Hepatocyte (in vitro differentiated cells): ENCODE results near the gene UBTD2. TPM values are rescaled to one million over a fixed set of nuclear protein-coding genes. Genes with fewer than 3 reads are reported as not detected.

Source experiments
- DNase-seq: peaks from one replicate; pipeline ENCODE4 v3.0.0-alpha.2; 2016; ENCODE audit warnings: low spot score
- H2AFZ ChIP-seq: fragments of 200-600 bp; sonication (generic); 2 replicates; pipeline ENCODE4 v1.6.0; 2016; ENCODE audit warnings: antibody characterized with exemption, mild to moderate bottlenecking
- H3K27ac ChIP-seq: fragments of 200-600 bp; sonication (generic); 2 replicates; pipeline ENCODE4 v1.5.1; 2016; ENCODE audit warnings: mild to moderate bottlenecking
- H3K27me3 ChIP-seq: fragments of 200-600 bp; sonication (generic); 2 replicates; pipeline ENCODE4 v1.6.1; 2016
- H3K36me3 ChIP-seq: fragments of 200-600 bp; sonication (generic); replicated peaks from 2 replicates; pipeline ENCODE4 v1.5.1; 2016; ENCODE audit warnings: low read depth; ENCODE audit not compliant: insufficient read depth
- H3K4me1 ChIP-seq: fragments of 200-600 bp; sonication (generic); 2 replicates; pipeline ENCODE4 v1.5.1; 2016; ENCODE audit warnings: mild to moderate bottlenecking, moderate library complexity; ENCODE audit not compliant: insufficient read depth
- H3K4me2 ChIP-seq: fragments of 200-600 bp; sonication (generic); 2 replicates; pipeline ENCODE4 v1.6.0; 2016
- H3K4me3 ChIP-seq: fragments of 200-600 bp; sonication (generic); 2 replicates; pipeline ENCODE4 v1.5.1; 2016; ENCODE audit warnings: mild to moderate bottlenecking
- H3K79me2 ChIP-seq: fragments of 200-600 bp; sonication (generic); 2 replicates; pipeline ENCODE4 v1.6.0; 2017; ENCODE audit warnings: mild to moderate bottlenecking
- H3K9me2 ChIP-seq: fragments of 200-600 bp; sonication (generic); replicated peaks from 2 replicates; pipeline ENCODE4 v1.6.0; 2017; ENCODE audit warnings: mild to moderate bottlenecking; ENCODE audit not compliant: insufficient read depth
- H3K9me3 ChIP-seq: fragments of 200-600 bp; sonication (generic); 2 replicates; pipeline ENCODE4 v1.5.1; 2016; ENCODE audit warnings: low read depth, mild to moderate bottlenecking
- H4K20me1 ChIP-seq: fragments of 200-600 bp; sonication (generic); 2 replicates; pipeline ENCODE4 v1.6.0; 2016; ENCODE audit warnings: mild to moderate bottlenecking; ENCODE audit not compliant: insufficient read depth, poor library complexity, severe bottlenecking
- EZH2 ChIP-seq: fragments of 200-600 bp; sonication (generic); IDR thresholded peaks from 2 replicates; pipeline ENCODE4 v1.6.1; 2016; ENCODE audit warnings: antibody characterized with exemption, mild to moderate bottlenecking, borderline replicate concordance
- EZH2phosphoT487 ChIP-seq: fragments of 200-600 bp; sonication (generic); IDR thresholded peaks from one replicate; pipeline ENCODE4 v1.6.1; 2018; ENCODE audit warnings: antibody characterized with exemption, mild to moderate bottlenecking, low read depth, moderate library complexity; ENCODE audit not compliant: unreplicated experiment, severe bottlenecking
- WGBS: methylation state at CpG from one replicate; pipeline ENCODE4 v1.1.6; 2016; ENCODE audit warnings: low lambda C conversion rate; ENCODE audit errors: missing lambda C conversion rate; 5-methylcytosine and 5-hydroxymethylcytosine counted together
- polyA plus RNA-seq: library from polyadenylated mRNA; unstranded; fragments of >200 nt; fragmentation: Nextera tagmentation; extraction: Ambion mirVana; gene quantifications from 2 replicates; pipeline ENCODE4 v1.2.1, GENCODE V29; 2016
- small RNA-seq: library from RNA; depleted of rRNA; stranded (forward); fragments of <200 nt; gene quantifications from one replicate; pipeline ENCODE3, GENCODE V24; 2014
- total RNA-seq: library from RNA; depleted of rRNA; stranded (reverse); fragments of >200 nt; gene quantifications from 2 replicates; pipeline ENCODE4 v1.2.3, GENCODE V29; 2014
- TF ChIP-seq, protein P1 (sequence below): fragments of 200-600 bp; sonication (generic); IDR thresholded peaks from 2 replicates; pipeline ENCODE4 v1.5.1; 2016; ENCODE audit warnings: antibody characterized with exemption, mild to moderate bottlenecking; ENCODE audit not compliant: poor library complexity

UBTD2 gene
- total and polyA plus RNA-seq, 2 experiments from 2014 or later = 27.4 to 51.7 TPM

DNA sequence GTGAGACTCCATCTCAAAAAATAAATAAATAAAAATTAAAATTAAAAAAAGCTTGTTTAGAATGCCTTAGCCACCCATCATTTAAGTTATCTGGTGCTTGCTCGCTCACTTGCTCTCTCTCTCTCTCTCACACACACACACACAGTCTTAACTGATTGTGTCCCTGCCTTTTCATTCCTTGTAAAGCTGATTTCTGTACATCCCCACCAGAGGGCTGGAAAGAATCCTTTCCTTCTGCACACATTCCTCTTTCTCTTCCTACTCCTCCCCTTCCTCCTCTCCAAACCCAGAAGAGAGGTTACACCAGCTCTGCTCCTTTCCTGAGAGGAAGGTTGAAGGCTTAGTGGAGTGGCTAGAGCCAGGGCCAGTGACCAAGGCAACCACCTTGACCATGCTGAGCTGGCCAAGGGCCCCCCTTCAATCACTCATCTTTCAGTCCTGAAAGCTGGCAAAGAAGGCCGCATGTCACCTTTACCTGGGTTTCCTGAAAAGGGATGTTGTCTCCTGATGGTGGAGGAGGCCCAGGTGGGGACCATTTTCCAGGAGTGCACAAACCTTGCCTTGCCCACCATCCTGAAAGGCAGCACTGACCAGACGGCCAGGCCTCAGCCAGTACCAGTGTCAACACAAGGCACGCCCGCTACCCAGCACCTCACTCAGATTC lies 121.1 kb downstream of the UBTD2 start:
- Histone ChIP-seq H3K79me2 (peaks cover 3% of the 10 kb centered on the region), H3K36me3 (no peaks in the 10 kb centered on the region), H3K27me3 (no peaks in the 10 kb centered on the region), H3K4me3 (no peak overlapping the region), H2AFZ (no peak overlapping the region), H3K9me2 (no peaks in the 10 kb centered on the region), H3K4me1 (peaks cover 2% of the 10 kb centered on the region), H3K4me2 (no peak overlapping the region), H3K27ac (no peak overlapping the region), H4K20me1 (no peaks in the 10 kb centered on the region), H3K9me3 (no peaks in the 10 kb centered on the region)
- WGBS = 92% methylated on average over 5 of the region's 5 CpGs
- DNase-seq = no peak
- TF ChIP-seq, protein P1, sequence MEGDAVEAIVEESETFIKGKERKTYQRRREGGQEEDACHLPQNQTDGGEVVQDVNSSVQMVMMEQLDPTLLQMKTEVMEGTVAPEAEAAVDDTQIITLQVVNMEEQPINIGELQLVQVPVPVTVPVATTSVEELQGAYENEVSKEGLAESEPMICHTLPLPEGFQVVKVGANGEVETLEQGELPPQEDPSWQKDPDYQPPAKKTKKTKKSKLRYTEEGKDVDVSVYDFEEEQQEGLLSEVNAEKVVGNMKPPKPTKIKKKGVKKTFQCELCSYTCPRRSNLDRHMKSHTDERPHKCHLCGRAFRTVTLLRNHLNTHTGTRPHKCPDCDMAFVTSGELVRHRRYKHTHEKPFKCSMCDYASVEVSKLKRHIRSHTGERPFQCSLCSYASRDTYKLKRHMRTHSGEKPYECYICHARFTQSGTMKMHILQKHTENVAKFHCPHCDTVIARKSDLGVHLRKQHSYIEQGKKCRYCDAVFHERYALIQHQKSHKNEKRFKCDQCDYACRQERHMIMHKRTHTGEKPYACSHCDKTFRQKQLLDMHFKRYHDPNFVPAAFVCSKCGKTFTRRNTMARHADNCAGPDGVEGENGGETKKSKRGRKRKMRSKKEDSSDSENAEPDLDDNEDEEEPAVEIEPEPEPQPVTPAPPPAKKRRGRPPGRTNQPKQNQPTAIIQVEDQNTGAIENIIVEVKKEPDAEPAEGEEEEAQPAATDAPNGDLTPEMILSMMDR = peak; percentile 10
- TF ChIP-seq EZH2 (no peak), EZH2phosphoT487 (no peak)

DNA sequence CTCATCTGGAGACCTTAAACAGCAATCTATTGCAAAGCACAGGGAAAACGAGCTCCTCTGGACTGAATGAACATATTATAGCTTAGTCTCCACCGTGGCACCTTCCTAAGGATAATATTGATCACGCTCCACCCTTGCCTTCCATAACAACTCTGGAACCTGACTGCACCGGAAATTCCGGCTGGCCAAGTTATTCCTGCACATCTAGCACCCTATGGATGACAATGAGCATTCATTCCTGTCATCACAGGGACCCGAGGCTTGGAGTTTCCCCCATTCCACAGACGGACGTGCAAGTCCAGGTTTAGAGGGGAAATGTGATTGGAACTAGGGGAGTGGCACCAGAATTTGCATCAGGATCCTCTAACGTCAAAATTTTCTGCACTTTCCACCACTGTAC lies 123.1 kb downstream of the UBTD2 start:
- no peaks in the 10 kb centered on the region for H3K9me3 ChIP-seq
- no peaks in the 10 kb centered on the region for H3K4me1 ChIP-seq
- H3K79me2 ChIP-seq = no peaks in the 10 kb centered on the region
- no peaks in the 10 kb centered on the region for H4K20me1 ChIP-seq
- no peaks in the 10 kb centered on the region for H3K9me2 ChIP-seq
- H3K4me2 ChIP-seq = no peak overlapping the region
- TF ChIP-seq EZH2 (no peak), EZH2phosphoT487 (no peak)
- TF ChIP-seq, protein P1 = no peak
- no peak overlapping the region for H2AFZ ChIP-seq
- DNase-seq = no peak
- H3K27me3 ChIP-seq = no peaks in the 10 kb centered on the region
- H3K27ac ChIP-seq = no peak overlapping the region
- no peak overlapping the region for H3K4me3 ChIP-seq
- WGBS = 87% methylated on average over 9 of the region's 9 CpGs
- H3K36me3 ChIP-seq = no peaks in the 10 kb centered on the region

Small RNAs within 50 kb of the gene (small RNA-seq; reads per million reads assigned to genes)
- gene RF00191 = not detected

Other genes with a start within 250 kb of the UBTD2 start
- 5.2 and 19.3 TPM in 2 replicates for gene STK10, start 95.5 kb downstream of the UBTD2 start, total RNA-seq
- 11.3 and 18.0 TPM in 2 replicates for gene STK10, start 95.5 kb downstream of the UBTD2 start, polyA plus RNA-seq
- gene EFCAB9, start 89.6 kb downstream of the UBTD2 start, total RNA-seq = not detected in 2 replicates
- not detected in 2 replicates for gene EFCAB9, start 89.6 kb downstream of the UBTD2 start, polyA plus RNA-seq
- gene SH3PXD2B, start 170.8 kb upstream of the UBTD2 start, total RNA-seq = 23.0 and 28.5 TPM in 2 replicates
- 27.8 and 33.5 TPM in 2 replicates for gene SH3PXD2B, start 170.8 kb upstream of the UBTD2 start, polyA plus RNA-seq